ENCODE data around the gene COPS3.

The COPS3 gene

DNA sequence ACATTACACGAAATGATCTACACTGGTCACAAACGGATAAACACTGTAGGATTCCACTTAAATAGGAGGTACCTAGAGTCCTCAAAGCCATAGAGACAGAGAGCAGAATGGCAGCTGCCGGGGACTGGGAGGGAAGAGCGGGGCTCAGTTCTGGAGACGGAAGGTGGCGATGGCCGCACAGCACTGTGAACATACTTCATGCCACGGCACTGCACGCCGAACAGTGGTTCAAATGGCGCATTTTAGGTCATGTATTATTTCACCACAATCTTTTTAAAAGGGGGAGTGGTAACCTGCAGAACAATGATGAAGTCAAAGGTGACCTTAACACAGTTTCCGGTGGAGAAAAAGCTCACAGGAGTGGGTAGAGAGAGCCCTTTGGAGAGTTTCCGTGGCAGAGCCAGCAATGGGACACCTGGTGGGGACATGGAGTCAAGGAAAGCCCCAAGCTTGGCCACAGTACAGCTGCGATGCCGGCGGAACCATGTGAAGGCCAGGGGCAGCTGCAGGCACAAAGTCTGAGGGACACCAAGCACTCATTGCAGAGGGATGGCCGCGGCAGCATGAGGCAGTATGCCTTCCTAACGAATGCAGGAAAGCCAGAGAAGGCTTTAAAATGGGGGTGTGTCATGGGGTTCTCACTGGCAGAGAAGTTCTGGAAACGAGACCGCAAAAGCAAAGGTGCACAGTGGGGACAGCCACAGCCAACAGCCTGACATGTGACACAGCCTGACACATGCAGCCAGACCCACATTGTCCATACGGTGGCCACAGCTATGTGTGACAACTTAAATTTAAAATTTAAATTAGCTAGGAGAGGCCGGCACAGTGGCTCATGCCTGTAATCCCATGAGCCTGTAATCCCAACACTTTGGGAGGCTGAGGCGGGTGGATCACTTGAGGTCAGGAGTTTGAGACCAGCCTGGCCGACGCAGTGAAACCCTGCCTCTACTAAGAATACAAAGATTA, 51.3 kb downstream of the COPS3 start:
- H3K27me3 ChIP-seq (ENCODE audit: insufficient read depth, low read length): no peaks in the 10 kb centered on the region
- peaks cover 72% of the 10 kb centered on the region for H3K36me3 ChIP-seq (ENCODE audit: insufficient read depth, low read length)
- no peak overlapping the region for H2AFZ ChIP-seq (ENCODE audit: low read depth, low read length)
- H3K4me1 ChIP-seq (ENCODE audit: insufficient read depth, low read length): no peaks in the 10 kb centered on the region
- no peak overlapping the region for H3K4me3 ChIP-seq (ENCODE audit: low read length)
- H3K9me3 ChIP-seq (ENCODE audit: low read length): no peaks in the 10 kb centered on the region

DNA sequence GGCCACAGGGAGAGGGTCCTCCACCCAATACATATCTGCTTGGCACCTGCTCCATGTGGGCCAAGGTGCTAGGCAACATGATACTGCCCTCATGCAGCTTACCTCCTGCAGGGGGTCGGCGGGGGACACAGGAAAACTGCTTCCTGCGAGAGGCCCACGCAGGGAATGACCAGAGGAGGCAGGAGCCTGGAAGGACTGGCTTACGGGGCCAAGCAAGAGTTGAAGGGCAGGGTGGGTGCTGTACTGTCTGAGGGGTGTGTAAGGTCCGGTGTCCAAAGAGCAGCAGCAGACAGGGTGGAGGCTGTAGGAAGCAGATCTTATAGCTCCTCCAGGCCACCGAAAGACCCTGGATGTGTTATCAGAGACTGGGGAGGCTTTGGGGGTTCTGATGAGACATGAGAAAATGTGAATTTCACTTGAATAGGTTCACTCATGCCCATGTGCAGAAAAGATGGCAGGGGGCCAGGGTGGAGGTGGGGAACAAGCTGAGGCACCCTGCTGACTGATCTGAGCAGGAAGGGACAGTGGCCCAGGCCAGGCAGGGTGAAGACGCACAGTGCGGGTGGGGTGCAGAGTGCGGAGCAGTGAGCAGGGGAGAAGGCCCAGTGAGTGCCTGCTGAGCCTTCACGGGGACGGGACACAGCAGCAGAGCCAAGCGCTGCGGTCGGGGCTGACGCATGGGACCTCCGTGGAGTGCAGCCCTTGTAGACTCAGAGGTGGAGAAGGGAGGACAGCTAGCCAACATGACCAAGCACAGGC, 52.3 kb downstream of the COPS3 start:
- Histone ChIP-seq H3K4me1 (ENCODE audit: insufficient read depth, low read length) (no peaks in the 10 kb centered on the region), H3K4me3 (ENCODE audit: low read length) (no peak overlapping the region), H3K27me3 (ENCODE audit: insufficient read depth, low read length) (no peaks in the 10 kb centered on the region), H2AFZ (ENCODE audit: low read depth, low read length) (no peak overlapping the region), H3K36me3 (ENCODE audit: insufficient read depth, low read length) (peaks cover 82% of the 10 kb centered on the region), H3K9me3 (ENCODE audit: low read length) (no peaks in the 10 kb centered on the region)

- no peaks in the 10 kb centered on the region for H3K27me3 ChIP-seq (ENCODE audit: insufficient read depth, low read length)
- no peaks in the 10 kb centered on the region for H3K9me3 ChIP-seq (ENCODE audit: low read length)
- H2AFZ ChIP-seq (ENCODE audit: low read depth, low read length): no peak overlapping the region
- H3K36me3 ChIP-seq (ENCODE audit: insufficient read depth, low read length): peaks cover 88% of the 10 kb centered on the region
- no peaks in the 10 kb centered on the region for H3K4me1 ChIP-seq (ENCODE audit: insufficient read depth, low read length)
- H3K4me3 ChIP-seq (ENCODE audit: low read length): no peak overlapping the region
These were observed 53.2 kb downstream of the COPS3 start for GRCh38 chr17:17227608-17228520.

DNA sequence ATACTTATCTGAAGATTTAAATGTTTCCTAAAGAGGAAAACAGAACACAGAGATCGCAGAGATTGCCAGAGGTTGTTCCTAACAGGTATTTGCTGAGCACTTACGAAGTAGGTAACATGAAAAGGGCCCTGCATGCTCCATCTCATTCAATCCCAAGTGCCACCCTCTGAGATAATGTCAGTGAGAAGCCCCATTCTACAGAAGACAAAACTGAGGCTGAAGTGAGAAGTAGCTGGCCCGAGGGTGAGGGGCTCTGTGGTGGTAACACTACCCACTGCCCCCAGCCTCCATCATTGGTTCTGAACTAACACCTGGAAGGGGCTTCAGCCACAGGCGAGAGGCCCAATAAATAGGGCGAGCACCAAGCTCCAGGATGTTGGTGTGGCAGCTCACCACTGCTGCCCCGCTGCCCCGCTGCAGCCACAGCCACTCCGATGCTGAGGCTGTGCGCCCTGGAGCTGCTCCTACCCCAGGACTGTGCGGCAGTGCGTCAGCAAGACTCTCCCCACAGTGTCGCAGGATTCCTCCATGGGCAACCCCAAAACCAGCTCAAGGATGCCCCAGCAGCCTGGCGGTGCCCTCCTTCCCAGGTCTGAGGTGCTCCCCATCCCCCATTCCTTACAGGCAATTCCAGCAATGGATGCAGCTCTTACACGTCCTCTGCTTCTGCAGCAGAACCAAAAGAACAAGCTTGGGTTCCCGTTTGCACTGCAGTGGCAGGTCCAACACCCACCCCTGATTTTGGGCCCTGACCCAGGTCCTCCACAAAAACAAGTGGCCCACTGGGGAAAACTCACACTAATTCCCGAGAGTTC, 54.4 kb downstream of the COPS3 start:
- Histone ChIP-seq H3K4me1 (ENCODE audit: insufficient read depth, low read length) (no peaks in the 10 kb centered on the region), H3K4me3 (ENCODE audit: low read length) (no peak overlapping the region), H3K27me3 (ENCODE audit: insufficient read depth, low read length) (no peaks in the 10 kb centered on the region), H2AFZ (ENCODE audit: low read depth, low read length) (no peak overlapping the region), H3K36me3 (ENCODE audit: insufficient read depth, low read length) (peaks cover 86% of the 10 kb centered on the region), H3K9me3 (ENCODE audit: low read length) (no peaks in the 10 kb centered on the region)

DNA sequence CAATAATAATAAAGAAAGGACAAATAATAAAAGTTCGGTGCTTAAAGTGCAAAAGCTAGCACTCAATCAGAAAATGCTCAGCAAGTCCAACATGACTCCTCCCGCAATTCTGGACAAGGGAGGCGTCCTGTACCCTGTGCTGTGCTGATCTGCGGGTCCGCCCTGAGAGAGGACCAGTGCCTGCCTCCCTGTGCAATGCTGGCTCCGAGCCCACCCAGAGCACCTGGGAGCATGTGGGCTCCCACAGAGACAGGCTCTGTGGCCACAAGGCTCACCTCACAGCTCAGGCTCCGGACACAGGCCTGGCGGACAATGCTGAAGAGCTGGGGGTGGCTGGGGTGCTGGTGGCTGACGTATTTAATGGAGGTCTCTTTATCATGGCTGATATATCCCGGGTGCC, 55.1 kb downstream of the COPS3 start:
- no peak overlapping the region for H3K4me3 ChIP-seq (ENCODE audit: low read length)
- H3K9me3 ChIP-seq (ENCODE audit: low read length): no peaks in the 10 kb centered on the region
- no peaks in the 10 kb centered on the region for H3K4me1 ChIP-seq (ENCODE audit: insufficient read depth, low read length)
- peaks cover 87% of the 10 kb centered on the region for H3K36me3 ChIP-seq (ENCODE audit: insufficient read depth, low read length)
- no peaks in the 10 kb centered on the region for H3K27me3 ChIP-seq (ENCODE audit: insufficient read depth, low read length)
- no peak overlapping the region for H2AFZ ChIP-seq (ENCODE audit: low read depth, low read length)

- no peak overlapping the region for H2AFZ ChIP-seq (ENCODE audit: low read depth, low read length)
- H3K4me3 ChIP-seq (ENCODE audit: low read length): no peak overlapping the region
- H3K9me3 ChIP-seq (ENCODE audit: low read length): no peaks in the 10 kb centered on the region
- H3K4me1 ChIP-seq (ENCODE audit: insufficient read depth, low read length): no peaks in the 10 kb centered on the region
- H3K27me3 ChIP-seq (ENCODE audit: insufficient read depth, low read length): no peaks in the 10 kb centered on the region
- peaks cover 84% of the 10 kb centered on the region for H3K36me3 ChIP-seq (ENCODE audit: insufficient read depth, low read length)
These were observed 56.9 kb downstream of the COPS3 start for GRCh38 chr17:17224137-17224536.

DNA sequence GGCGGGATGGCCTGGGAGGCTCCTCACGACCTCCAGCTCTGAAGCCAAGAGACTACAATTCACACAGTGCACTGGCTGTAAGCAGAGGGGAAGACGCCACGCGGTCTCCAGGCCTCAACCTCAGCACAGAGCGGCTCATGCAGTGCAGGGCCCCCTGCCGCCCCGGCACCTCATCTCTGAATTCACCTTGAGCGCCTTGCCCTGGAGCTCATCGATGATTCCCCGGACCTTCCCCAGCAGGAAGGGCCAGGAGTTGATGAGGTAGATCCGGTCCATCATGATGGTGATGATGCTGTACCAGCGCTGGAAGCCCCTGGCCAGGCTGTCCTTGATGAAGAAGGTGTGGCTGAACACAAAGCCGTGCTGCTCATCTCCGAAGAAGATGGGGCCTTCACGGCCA, 57.3 kb downstream of the COPS3 start:
- Histone ChIP-seq H3K4me3 (ENCODE audit: low read length) (no peak overlapping the region), H3K27me3 (ENCODE audit: insufficient read depth, low read length) (no peaks in the 10 kb centered on the region), H3K4me1 (ENCODE audit: insufficient read depth, low read length) (no peaks in the 10 kb centered on the region), H2AFZ (ENCODE audit: low read depth, low read length) (no peak overlapping the region), H3K36me3 (ENCODE audit: insufficient read depth, low read length) (peaks cover 84% of the 10 kb centered on the region), H3K9me3 (ENCODE audit: low read length) (no peaks in the 10 kb centered on the region)

DNA sequence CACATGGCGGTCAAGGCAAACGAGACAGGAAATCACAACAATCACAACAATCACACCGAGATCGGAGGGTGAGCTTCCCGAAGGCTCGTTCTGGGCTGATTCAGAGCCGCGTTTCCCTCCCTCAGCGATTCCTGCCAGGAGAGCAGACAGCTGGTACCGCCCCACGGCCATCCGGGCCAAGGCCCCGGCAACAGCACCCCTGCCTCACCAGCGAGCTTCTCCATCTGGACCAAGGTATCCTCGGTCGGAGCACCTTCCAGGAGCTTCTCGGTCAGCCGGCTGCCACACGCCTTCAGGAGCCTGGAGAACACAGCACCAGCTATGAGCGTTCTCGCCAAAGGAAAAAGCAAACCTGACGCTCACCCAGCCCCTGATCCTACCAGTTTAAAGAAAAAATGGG, 59.7 kb downstream of the COPS3 start:
- Histone ChIP-seq H3K36me3 (ENCODE audit: insufficient read depth, low read length) (peaks cover 82% of the 10 kb centered on the region), H3K27me3 (ENCODE audit: insufficient read depth, low read length) (no peaks in the 10 kb centered on the region)

GRCh38 chr17:17220529-17220928, 60.5 kb downstream of the COPS3 start:
- H3K4me1 ChIP-seq (ENCODE audit: insufficient read depth, low read length): no peaks in the 10 kb centered on the region
- H2AFZ ChIP-seq (ENCODE audit: low read depth, low read length): no peak overlapping the region
- H3K9me3 ChIP-seq (ENCODE audit: low read length): no peaks in the 10 kb centered on the region
- H3K4me3 ChIP-seq (ENCODE audit: low read length): no peak overlapping the region
- H3K27me3 ChIP-seq (ENCODE audit: insufficient read depth, low read length): no peaks in the 10 kb centered on the region
- peaks cover 82% of the 10 kb centered on the region for H3K36me3 ChIP-seq (ENCODE audit: insufficient read depth, low read length)

More for the DNA sequence above, 59.7 kb downstream of the COPS3 start:
- H3K9me3 ChIP-seq (ENCODE audit: low read length): no peaks in the 10 kb centered on the region
- no peak overlapping the region for H3K4me3 ChIP-seq (ENCODE audit: low read length)
- H2AFZ ChIP-seq (ENCODE audit: low read depth, low read length): no peak overlapping the region
- no peaks in the 10 kb centered on the region for H3K4me1 ChIP-seq (ENCODE audit: insufficient read depth, low read length)

DNA sequence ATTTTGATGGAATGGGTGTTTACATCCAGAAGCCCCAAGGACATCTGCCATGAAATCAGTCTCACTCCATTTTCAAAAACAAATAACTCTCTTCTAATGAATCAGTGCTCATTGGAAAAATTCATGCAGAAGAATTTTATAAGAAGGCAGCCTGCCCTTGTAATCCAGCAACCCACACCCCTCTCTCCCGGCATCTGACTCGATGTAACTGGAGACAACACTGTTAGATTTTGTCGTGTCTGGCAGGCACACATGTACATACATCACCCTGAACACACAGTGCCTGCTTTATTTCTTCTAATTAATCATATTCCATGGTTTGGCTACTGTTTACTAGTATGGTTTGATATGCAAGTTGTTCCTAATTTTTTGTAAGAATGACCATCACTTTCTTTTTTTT, 63.1 kb downstream of the COPS3 start:
- peaks cover 78% of the 10 kb centered on the region for H3K36me3 ChIP-seq (ENCODE audit: insufficient read depth, low read length)
- no peak overlapping the region for H3K4me3 ChIP-seq (ENCODE audit: low read length)
- no peak overlapping the region for H2AFZ ChIP-seq (ENCODE audit: low read depth, low read length)
- H3K27me3 ChIP-seq (ENCODE audit: insufficient read depth, low read length): no peaks in the 10 kb centered on the region
- H3K4me1 ChIP-seq (ENCODE audit: insufficient read depth, low read length): no peaks in the 10 kb centered on the region
- H3K9me3 ChIP-seq (ENCODE audit: low read length): no peaks in the 10 kb centered on the region

GRCh38 chr17:17216776-17217175, 64.3 kb downstream of the COPS3 start:
- Histone ChIP-seq H3K36me3 (ENCODE audit: insufficient read depth, low read length) (peaks cover 74% of the 10 kb centered on the region), H3K9me3 (ENCODE audit: low read length) (no peaks in the 10 kb centered on the region), H3K4me1 (ENCODE audit: insufficient read depth, low read length) (no peaks in the 10 kb centered on the region), H3K27me3 (ENCODE audit: insufficient read depth, low read length) (no peaks in the 10 kb centered on the region), H2AFZ (ENCODE audit: low read depth, low read length) (no peak overlapping the region), H3K4me3 (ENCODE audit: low read length) (no peak overlapping the region)

DNA sequence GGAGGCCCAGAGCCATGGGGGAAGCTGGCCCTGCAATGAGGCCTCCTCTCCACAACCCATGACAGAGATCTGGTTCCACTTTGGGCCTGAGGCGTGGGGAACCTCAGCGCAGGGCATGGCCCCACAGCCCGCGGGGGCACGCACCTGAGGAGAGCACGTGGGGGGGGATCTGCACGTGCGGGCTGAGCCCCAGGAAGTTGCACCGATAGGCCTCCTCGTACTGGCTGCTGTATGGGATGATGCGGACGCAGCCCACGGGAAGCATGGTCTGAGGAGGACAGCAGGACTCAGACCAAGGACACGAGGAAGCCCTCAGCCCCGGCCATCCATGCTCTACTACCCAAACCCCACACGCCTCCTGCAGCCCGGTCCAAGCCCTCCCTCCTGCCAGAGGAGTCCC, 64.8 kb downstream of the COPS3 start:
- Histone ChIP-seq H3K4me1 (ENCODE audit: insufficient read depth, low read length) (no peaks in the 10 kb centered on the region), H3K9me3 (ENCODE audit: low read length) (no peaks in the 10 kb centered on the region), H3K36me3 (ENCODE audit: insufficient read depth, low read length) (peaks cover 69% of the 10 kb centered on the region), H3K27me3 (ENCODE audit: insufficient read depth, low read length) (no peaks in the 10 kb centered on the region), H2AFZ (ENCODE audit: low read depth, low read length) (no peak overlapping the region), H3K4me3 (ENCODE audit: low read length) (no peak overlapping the region)

All from neuron (in vitro differentiated cells).